ENCODE results near the gene NUAK1. TPM values are rescaled to one million over a fixed set of nuclear protein-coding genes. Genes with fewer than 3 reads are reported as not detected.

The NUAK1 gene
- not detected for total RNA-seq

DNA sequence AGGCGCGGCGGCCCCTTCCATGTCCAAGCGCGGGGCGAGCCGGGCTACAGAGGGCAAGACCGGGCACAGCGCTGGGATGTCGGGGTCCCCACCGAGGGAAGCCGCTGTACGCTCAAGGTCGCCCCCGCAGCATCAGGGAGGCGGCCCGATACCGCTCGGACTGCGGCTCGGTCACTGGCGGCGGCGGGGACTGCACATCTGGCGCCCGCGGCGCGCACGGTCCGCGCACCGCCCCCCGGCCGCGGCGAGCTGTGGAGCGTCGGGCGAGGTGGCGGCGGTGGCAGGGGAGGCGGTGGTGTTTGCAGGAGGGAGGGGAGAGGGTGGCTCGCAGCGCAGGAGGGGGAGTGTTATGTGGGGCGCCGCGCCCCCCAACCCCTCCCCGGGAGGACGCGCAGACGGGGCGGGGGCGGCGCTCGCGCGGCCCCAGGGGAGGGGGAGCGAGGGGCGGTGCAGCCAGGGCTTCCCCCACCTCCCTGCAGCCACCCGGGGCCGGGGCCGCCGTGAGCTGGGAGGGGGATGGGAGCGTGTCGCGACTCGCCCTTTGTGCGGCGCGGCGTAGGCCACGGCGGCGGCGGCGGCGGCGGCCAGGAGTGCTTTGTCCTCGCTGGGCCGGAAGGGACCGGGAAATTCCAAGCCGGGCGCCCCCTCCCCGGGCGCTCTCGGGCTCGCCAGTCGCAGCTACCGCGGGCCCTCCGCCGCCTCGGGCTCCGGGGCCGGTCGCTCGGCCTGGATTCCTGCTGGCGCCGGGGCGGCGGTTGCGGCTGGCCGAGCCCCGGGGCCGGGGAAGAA lies at the start of gene NUAK1:
Gene NUAK1 (minus strand): TSS at position 322 of the 789 bp plus-strand sequence. CDS start 301 bp downstream, at position 21.
- DNase-seq = no peak

DNA sequence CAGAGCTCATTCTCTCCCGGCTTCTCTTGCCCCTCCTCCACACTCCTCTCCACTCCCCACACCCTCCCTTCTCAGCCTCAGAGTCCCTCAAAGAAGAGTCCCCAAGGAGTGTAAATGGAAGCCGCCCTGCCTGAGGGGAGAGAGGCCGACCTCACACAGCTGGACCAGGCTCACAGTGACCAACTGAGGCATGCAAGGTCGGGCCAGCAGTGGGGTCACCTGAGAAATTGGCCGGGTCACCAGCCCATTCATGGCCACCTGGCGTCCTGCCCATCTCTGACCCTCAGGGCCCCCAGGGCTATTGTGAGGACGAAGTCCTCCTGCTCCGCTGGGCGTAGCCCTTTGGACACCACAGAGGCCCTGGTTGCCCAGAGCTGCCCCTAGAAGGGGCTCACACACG lies 49.5 kb upstream of the NUAK1 start:
- DNase-seq = no peak

DNA sequence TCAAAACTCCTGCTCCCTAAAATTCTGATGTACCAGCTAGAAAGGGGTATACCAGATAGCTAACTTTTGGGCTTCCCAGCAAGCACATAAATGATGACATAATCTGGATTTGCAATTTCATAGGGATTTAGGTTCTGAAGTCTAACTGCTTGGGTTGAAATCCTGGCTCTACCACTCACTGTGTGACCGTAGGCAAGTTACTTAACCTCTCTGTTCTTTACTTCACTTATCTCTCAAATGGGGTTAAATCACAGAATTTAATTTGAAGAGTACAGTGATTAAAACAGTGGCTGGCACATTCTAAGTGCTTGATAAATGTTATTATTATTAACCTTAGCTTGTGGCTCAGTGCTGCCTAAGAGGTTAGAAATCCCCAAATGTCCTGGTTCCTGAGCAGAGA lies 49.1 kb upstream of the NUAK1 start:
- no peak for DNase-seq

DNA sequence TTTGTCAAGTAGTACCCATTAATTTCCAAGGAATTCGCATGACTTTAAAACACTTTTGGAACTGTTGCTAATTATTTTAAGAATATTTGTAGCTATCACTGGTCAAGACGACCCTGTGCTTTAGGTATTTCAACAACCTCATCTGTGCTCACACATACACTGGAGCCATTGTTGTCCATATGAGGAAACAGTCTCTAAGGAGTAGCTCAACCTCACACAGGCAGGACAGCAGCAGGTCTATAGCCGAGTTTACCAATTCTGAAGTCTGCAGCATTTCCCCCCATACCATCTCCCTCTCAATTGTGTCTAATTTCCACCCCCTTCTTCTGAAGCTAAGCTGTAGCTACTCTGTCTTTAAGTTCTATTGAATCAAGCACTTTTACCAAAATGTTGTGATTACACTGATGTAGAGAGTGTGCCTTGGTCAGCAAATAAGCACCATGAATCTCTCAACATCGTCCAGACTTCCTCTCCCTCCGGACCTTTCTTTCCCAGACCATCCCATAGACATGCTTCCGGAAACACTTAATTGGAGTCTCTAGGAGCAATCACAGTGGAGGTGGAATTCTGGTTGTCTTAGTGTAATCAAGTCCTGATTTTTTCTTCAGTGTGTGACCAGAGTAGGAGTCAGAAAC lies 48.5 kb upstream of the NUAK1 start:
- DNase-seq = no peak

DNA sequence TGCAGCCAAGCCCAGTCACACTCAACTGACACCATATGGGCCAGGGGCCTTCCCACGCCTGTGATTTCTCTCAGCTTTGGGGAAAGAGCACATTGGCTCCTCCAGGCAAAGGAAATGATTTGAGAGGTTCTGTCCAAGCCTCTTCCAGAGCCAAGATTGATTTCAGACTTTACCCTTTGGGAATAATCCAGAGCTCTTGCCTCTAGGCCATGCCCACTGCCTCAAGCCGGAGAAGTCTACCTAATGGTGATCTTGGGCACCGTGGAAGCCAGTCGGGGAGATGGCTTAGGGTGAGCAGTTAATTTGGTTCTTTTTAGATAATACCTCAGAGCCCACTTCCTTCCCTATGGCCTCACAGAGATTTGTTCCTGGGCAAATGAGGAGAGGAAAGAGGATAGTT lies 45.0 kb upstream of the NUAK1 start:
- DNase-seq = no peak

DNA sequence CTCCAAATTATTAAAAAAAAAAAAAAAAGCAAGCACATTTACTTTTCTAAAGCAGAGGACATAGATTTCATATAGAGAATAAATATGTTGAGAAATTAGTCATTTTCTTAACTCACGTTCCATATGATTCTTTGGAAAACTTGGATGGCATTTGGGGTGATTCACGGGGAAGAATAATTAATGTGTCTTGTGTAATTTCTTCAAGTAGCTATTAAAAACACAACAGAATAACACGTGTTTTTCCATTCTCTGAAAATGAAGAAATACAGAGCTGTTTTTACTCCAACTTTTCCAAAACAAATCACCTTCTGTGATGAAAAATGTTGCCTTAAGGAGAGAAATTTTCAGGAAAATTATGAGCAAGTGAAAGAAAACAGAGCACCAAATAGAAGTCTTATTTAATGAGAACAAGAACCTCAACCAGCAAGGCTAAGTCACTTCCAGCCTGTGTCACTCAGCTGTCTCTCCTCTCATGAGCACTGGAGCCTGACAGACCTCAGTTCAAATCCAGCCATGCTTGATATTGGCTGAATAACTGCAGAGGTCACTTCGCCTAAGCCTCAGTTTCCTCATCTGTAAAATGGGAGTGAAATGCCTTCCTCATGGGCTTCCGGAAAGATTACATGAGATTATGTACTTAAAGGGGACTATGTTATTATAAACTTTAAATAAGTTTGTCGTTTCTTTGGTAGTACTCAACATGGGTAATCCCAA lies 42.8 kb upstream of the NUAK1 start:
- no peak for DNase-seq

DNA sequence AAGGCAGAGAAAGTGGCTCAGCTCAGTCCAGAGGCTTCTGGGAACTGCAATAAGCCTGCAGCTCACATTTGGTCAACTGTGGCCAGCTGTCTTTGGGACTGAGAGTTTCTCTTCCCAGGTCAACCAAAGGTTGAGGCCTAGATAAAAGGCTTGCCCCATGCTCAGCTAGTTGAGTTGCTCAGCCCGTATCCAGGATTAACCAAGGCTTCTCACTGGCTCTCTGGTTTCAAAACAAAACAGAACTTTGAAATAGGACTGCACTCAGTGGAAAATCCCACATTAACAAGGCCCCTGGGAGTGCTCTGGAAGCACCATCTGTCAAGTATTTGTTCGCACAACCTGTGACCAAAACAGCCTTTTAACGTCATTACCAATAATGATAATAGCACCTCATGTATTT lies 40.3 kb upstream of the NUAK1 start:
- no peak for DNase-seq

DNA sequence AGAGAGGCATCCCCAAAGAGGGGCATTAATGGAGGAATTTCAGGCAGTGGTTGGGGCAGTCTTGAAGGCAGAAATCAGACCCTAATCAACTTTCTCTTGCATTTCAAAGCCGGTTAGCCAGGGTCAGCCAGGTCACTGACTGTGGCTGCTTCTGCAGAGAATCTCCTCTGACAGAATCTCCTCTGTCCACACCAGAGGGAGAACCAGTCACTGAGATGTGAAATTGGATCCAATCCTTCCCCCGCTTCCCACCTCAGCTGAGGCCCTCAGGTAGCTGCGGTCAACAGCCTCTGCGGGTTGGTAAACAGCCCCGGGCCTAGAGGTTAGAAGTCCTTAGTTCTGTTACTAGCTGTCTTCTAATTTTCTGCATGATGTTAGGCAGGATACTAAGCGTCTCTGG lies 39.8 kb upstream of the NUAK1 start:
- DNase-seq = no peak

DNA sequence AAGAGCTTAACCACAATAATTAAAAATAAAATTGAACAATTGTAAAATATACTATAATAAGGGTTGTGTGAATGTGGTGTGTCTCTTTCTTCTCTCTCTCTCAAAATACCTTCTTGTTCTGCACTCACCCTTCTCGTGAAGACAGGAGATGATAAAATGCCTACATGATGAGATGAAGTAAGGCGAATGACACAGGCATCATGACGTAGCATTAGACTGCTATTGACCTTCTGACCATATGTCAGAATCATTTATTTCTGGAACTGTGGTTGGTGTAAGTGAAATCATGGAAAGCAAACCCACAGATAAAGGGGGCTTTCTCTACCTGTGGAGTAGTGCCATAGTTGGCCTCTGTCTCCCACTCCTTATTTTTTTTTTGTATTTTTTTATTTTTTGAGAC lies 37.8 kb upstream of the NUAK1 start:
- no peak for DNase-seq

DNA sequence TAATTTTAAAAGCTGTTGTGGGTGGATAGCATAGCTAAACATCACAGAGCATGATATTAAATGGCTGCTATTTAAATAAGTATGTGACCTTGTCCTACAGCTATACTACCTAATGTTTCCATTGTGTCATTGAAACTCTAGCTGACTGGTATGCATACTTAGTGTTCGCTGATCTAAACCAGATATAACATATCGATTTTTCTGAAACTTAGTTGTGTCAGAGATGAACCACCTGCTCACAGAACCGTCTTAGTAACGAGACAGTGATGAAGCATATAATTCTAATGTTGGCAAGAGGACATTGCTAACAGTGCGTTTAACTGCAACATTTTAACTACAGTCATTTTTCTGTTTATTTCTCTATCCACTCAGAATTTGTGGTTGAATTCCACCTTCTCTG lies 36.1 kb upstream of the NUAK1 start:
- no peak for DNase-seq

DNA sequence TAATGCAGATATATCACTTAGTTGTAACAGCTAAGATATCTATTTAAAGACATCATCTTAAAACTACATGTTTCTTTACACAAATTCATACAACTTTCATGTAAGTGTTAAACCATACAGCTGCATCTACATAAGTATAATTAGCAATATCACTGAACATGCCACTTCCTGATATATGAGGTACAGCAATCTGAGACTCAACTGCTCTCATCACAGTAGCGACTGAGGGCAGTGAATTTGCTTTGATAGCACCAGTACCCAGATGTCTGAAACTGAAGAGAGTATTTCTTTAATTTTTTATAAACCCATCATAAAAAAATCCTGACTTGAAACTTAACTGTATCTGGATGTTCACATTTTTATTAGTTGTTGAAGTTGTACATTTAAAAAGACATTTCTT lies 34.7 kb upstream of the NUAK1 start:
- no peak for DNase-seq

DNA sequence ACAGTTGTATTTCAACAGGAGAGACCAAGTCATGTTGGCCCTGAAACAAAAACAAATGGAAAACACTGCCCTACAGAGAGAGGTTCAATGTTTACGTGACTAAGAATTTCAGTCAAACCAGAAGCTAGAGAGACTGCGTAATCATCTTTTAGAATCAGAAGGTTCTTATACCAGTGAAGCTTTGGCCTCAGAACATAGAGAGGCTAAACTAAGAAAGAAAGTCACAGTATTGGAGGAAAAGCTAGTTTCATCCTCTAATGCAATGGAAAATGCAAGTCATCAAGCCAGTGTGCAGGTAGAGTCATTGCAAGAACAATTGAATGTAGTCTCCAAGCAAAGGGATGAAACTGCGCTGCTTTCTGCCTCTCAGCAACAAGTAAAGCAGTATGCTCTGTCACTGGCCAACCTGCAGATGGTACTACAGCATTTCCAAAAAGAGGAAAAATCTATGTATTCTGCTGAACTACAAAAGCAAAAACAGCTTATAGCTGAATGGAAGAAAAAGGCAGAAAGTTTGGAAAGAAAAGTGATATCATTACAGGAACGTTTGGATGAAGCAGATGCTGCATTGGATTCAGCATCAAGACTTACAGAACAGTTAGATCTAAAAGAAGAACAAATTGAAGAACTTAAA lies 32.5 kb upstream of the NUAK1 start:
- DNase-seq = no peak

DNA sequence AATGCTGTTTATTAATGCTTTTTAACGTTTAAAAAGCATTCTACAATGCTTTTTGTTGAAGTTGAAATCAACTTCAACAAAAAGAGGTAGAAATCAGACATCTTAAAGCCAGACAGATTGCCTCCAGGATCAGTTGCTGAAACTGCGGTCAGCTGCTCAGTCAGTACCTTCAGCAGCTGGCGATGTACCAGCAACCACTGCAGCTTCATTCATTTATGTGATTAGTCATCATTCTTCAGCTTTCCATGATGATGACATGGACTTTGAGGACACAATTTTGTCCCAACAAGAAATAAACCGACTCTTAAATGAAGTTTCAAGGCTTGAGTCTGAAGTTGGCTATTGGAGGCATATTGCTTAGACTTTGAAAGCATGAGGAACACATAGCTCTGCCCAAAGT lies 31.5 kb upstream of the NUAK1 start:
- DNase-seq = no peak

DNA sequence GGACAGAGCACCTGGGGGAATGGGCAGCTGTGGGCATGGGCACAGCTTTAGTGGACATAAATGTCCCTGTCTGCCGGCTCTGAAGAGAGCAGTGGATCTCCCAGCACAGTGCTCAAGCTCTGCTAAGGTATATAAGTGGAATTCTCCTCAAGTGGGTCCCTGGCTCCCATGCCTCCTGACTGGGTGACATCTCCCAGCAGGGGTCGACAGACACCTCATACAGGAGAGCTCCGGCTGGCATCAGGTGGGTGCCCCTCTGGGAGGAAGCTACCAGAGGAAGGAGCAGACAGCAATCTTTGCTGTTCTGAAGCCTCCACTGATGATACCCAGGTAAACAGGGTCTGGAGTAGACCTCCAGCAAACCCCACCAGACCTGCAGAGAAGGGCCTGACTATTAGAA lies 25.0 kb upstream of the NUAK1 start:
- no peak for DNase-seq

DNA sequence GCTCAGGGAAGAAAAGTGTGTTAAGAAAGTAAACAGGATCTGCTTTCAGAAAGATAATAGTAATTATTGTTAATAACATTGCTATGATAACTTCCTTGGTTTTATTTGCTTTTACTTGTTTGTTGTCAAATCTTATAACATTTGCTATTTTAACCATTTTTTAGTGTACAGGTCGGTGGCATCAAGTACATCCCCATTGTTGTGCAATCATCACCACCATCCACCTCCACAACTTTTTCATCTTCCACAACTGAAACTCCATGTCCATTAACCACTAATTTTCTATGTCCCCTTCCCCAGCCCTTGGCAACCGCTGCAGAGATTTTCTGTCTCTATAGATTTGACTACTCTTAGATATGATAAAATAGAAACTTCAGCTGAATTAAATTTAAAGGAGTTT lies 22.7 kb upstream of the NUAK1 start:
- no peak for DNase-seq

DNA sequence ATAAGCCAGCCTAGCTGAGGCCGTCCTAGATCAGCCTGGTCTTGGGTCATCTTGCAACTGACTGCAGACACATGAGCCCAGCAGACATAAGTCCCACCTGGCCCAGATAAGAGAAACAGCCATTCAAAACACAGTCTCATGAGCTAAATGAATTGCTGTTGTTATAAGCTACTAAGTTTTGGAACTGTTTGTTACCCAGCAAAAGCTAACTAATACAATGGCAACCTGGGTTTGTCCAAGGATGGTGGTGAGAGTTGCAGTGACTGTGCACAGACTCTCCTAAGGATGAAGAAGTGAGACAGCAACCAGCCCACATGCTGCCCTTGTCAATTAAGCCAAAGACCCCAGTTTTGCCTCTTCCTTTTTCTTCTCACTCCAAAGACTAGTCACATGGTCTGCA lies 22.2 kb upstream of the NUAK1 start:
- no peak for DNase-seq

DNA sequence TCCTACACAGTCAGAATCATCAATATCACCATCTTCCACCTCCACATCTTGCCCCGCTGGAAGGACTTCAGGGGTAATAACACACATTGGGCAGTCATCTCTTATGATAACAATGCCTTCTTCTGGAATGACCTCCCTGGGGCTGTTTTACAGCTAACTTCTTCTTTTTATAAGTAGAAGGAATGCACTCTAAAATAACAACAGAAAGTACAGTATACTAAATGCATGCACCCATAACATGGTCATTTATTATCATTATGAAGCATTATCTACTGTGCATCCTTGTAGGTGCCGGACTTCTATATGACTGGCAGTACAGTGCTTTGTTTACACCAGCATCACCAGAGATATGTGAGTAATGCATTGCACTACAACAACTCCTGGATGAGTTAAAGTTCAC lies 19.0 kb upstream of the NUAK1 start:
- DNase-seq = no peak

DNA sequence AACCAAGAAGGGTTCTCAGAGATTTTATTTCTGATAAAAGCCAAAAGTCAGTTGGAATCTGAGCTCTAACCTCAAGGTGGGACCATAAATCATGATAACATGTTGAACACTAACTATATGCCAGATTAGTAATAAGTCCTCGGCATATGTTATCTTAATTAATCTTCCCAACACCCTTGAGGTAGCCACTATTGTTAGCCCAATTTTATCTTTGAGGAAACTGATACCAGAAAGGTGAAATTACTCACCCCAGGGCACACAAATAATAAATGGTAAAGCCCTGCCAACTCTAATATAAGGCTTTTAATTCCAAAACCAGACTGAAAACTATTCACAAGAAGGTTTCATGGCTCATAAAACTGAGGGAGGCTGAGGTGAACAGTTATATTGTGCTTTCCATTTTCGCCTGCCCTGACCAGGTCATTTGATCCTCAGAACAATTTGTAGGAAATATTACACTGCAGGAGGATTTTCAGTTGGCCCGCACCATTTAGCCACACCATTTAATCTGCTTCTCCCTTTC lies 16.1 kb upstream of the NUAK1 start:
- DNase-seq = no peak

DNA sequence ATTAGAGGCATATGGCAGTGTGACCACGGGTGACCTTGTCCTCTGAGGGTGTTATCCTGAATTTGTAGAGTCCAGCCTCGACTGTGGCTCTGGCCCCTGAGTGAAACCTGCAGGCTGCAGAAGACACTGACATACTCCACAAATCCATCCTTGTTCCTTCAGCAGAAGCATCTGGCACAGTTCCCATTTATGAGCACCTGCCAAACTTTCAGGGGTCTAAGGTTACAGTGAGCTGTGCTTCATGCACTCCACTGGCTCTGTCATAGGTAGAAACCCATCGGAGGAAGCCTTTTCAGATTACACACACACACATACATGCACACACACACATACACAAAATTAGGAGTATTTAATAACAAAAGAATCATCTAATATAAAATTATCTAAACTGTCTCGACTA lies 13.6 kb upstream of the NUAK1 start:
- DNase-seq = no peak

DNA sequence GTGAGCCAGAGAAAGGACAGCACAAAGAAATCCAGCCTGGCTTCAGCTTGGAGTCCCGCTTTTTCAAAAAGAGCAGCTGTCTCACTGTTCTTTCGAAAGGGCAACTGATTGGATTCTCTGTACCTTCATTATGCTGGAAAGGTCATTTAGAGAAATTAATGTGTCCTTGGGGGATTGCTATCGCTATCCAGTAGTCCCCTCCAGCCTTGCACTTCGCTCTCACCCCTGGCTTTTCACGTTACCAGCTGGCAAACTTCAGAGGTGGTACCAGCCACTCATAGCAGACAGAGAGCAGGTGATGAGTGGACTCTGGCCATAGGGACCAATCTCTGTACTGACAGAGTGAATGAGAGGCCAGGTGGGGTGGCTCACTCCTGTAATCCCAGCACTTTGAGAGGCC lies 11.8 kb upstream of the NUAK1 start:
- DNase-seq = no peak

DNA sequence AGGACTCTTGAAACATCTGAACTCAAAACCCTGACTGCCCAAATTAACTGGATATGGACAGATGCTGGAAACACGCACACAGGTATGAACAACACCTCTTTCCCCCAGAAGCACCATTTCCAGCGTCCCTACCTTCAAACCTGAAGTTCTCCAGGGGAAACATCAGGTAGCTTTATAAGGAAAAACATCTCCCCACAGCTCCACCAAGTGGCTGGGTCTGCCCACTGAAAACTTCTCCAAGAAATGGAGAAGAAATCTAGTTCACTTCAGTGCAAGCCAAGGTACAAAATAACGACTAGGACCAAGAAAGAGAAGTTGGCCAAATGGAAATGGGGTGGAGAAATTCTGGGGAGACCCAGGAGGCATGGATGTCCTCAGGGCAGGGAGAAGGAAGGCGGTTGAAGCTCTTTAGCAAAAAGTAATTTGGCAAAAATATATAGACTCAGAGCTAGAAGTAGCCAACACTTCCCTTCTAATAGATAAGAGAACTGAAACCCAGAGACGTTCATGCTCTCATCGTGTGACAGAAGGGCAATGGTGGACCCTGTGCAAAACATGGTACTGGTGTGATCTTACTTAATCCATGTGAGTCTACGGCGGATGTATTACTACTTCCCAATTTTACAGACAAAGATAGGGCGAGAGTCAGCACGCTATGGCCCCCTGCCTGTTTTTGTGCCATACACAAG lies 10.5 kb upstream of the NUAK1 start:
- DNase-seq = no peak

DNA sequence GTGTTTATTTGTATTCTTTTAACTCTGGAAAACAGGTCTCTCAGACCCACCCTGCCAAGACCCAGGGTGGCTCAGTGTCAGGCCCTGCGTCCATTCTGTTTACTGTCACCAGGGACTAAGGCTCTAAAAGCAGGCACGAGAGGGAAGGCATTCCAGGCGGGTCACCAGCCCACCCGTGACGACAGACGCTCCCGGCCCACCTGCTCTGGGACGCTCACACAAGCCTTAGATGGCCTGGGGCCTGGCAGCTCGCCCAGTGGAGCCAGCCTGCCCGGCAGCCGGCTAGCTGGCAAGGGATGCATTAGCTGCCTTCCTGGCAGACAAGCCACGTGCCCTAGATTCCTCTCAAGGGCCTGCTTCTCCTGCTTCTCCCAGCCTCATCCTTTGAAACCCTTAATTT lies 9.2 kb upstream of the NUAK1 start:
- no peak for DNase-seq

DNA sequence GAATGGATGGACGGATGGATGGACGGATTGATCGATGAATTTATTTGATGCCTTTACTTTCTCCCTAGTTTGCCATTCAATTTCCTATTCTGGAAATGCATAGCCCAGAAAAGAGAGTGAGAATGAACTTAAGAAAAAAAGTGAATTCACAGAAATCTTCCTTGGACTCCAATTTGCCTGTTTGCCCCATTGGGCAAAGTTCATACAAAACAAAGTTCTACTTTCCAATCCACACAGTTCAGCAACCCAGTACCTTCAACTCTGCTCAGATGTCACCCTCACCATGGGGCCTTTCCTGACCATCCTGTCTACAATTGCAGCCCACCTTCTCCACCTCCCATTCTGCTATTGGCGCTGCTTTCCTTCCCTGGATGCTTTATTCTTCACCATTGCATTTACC lies 8.2 kb upstream of the NUAK1 start:
- no peak for DNase-seq
